Measurements from ENCODE around the gene CDKAL1. TPM values are rescaled to one million over a fixed set of nuclear protein-coding genes. Genes with fewer than 3 reads are reported as not detected.

The CDKAL1 gene
- total RNA-seq, 1 donor = 12.1 TPM

DNA sequence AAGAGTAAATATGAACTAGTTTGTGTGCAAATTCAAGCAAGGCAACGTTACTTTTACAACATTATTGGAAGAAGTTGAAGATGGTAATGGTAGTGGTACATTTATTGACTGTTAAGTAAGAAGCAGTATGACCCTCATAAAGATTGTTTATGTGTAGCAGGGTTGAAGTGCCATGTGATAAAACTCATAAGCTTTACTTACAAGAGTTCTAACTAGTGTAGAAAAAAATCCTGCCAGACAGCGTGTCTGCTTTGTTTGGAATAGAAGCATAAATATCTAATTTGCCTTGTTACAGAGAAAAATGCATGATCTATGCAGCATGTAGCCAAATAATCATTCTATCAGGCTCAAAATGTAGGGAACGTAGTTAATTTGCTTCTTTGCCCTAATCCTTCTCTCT is 608.5 kb downstream of the CDKAL1 start:
- no peak for DNase-seq (ENCODE audit: low read depth in 2 of 3, low spot score in 2 of 3)

DNA sequence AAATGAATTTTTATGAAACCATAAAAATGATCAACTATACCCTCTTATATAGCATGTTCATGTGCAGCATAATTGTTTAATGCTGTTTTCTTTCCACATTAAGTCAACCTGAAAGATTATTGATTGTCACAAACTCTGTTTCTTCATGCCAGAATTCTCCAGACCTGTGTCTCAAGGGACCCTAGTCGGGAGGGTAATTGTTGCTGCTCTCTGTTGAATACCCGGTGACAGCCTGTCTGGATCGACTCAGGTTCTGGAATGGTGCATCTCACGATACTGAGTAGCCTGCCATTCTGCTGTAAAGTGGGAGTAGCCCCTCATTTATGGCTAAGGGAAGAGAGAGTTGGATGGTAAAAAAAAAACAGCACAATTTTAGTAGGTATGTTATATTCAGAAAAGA is 609.4 kb downstream of the CDKAL1 start:
- no peak for DNase-seq (ENCODE audit: low read depth in 2 of 3, low spot score in 2 of 3)

DNA sequence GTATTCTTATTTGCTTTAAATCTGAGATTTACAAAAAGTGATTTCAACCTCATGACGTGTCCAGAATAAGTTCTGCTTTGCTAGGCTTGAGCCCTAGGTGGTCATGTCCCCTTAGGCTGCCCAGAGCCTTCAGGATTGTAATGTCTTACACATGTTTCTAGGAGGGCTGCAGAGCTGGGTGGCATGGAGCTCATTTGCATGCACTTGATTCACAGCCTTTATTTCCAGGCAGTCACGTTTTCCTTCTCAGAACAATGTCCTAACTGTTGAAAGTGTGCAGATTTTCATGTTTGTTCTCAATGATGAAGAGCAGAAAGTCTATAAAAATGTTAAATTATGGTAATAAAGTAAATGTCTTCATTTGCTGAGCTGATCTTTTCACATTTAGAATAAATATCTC is 610.7 kb downstream of the CDKAL1 start:
- DNase-seq (ENCODE audit: low read depth in 2 of 3, low spot score in 2 of 3) = no peak

DNA sequence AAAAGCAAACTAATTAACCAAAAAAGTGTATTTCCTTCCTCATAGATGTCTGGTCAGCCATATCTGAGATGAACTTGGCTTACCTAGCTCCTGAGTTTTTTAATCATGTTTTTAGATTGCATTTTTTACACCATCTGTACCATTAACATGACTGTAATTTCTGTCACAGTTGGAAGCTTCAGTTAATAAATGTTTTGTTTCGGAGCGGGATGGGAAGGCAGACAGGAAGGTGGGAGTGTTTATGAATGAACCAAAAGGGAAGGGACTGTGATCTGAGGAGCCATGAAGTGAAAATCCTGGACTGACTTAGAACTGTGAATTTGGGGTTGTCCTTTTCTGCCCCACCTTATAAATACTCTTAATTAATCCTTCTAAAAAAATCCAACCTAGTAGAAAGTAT is 613.7 kb downstream of the CDKAL1 start:
- DNase-seq (ENCODE audit: low read depth in 2 of 3, low spot score in 2 of 3) = no peak

DNA sequence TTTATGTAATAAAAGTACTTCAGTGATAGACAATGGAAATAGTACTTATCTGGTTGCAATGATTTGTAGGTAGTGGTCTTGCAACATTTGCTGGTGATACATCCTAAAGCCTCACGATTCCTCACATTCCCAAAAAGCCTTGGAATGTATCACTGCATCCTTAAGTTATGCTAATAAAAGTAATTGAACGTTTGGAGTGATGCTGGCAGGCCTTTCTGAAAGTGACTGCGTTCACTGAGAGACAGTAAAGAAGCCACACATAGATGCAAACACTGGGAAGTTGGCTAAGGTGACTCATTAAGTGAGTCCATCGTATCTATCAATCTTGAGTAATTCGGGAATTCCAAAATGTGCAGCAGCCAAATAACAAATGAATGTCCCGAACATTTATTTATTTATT is 615.2 kb downstream of the CDKAL1 start:
- no peak for DNase-seq (ENCODE audit: low read depth in 2 of 3, low spot score in 2 of 3)

DNA sequence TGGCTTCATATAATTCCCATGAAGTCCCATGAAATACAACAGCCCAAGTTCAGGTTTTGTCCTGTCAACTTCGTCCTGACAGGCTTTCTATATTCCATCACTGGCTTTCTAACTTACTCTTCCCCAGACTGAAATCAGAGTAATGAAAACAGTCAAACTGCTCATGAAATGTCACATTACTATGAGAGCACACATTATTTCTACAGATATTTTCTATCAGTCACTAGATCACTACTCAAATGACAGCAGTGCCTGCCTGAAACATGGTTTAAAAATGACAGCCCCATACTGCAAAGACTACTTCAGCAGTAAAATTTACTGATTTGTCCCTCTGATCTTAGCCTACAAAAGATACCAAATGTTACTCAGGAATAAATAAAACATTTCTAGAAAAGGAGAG is 616.4 kb downstream of the CDKAL1 start:
- no peak for DNase-seq (ENCODE audit: low read depth in 2 of 3, low spot score in 2 of 3)

DNA sequence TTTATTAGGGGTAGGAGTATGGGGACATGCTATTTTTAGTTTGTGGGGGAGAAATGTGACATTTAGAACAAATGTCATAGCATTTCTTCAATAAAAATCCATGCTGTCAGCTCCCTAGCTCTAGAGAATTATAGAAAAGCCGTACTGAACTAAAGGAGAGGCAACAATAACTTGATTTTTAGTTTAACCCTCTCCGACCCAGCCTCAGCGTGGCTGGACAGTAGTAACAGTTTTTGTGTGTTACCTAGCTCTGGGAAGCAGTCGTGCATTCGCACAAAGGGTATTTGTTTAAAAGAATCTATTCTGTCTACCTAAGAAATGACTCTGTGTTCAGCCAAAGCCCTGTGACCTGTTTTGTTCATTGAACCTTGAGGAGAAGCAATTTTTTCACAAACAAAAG is 616.9 kb downstream of the CDKAL1 start:
- DNase-seq (ENCODE audit: low read depth in 2 of 3, low spot score in 2 of 3) = no peak

DNA sequence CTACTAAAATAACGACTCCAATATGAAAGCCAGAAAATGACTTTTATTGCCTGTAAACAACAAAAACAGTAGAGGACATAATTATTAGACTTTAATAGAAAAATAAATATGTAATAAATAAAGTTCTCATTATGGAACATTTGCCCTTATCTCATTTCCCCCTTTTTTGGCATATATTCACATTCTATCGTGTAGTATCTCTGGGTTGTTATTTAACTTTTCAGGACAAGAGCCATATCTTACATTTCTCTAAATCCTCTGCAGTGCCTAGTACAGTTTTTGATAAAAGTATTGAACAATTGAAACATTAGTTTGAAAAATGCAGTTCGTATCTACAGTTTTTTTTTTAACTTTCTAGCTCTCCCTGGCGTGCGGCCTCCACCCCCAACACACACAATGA is 617.3 kb downstream of the CDKAL1 start:
- DNase-seq (ENCODE audit: low read depth in 2 of 3, low spot score in 2 of 3) = no peak

DNA sequence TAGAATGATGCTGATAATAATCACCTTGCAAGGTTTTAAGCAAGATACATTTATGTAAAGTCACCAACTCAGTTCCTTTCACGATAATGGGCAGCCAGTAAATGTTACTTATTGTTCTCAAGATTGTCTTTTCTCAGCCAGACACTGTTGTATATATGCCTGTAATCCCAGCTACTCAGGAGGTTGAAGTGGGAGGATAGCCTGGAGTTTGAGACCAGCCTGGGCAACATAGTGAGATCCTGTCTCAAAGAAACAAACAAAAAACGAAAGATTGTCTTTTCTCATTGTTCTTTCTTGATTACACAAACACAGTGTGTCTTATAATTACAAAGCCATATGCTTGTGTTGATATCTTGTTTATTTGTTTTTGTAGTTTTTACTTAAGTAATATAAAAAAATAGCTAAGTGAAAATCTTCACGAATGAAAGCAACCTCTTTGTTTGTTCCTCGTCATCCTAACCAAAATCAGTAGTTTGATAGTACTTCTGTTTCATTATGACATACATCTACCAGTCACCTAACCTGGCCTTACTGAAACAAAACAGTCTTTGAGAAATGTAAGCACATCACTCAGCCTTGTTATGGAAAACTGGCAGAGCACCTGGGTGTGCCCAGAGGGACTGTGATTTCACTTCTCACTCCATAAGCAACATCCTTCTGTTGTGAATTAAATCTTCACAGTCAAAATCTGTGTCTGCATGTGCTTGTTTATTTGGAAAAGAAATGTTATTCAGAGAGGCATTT is 623.1 kb downstream of the CDKAL1 start:
- no peak for DNase-seq (ENCODE audit: low read depth in 2 of 3, low spot score in 2 of 3)

DNA sequence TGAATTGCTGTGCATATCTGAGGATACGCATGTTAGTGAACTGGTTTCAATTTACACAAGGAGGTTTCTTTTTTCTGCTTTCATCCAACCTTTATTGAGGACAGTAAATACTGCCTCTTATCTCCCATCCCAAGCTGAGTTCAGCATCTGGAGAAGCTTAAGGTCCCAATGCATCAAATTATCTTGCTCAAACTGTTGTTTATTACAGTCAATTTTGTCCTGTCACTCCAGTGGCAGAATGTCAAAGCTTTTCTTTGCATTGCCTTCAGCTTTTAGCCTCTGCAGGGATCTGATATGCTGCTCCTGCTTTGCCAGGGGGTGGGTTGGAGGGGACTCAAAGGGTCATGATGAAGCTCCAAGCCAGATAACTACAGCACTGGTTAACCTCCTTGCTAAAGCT is 623.9 kb downstream of the CDKAL1 start:
- no peak for DNase-seq (ENCODE audit: low read depth in 2 of 3, low spot score in 2 of 3)

DNA sequence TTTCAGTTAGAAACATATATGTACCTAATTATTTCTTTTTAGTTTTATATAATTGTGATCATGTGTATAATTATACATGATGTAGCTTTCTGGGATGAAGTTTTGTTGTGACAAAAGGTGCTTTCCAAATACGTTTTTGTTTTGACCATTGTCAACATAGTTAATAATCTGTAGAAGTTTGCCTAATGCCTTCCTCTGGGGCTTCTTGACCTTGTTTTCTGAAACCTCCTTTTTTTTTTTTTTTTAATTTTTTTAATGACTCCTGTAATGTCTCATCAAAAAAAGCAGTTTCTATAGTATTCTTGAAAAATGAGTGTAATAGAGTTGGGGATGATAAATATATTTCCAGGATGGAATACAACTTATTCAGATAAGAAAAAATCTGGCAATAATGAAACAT is 624.6 kb downstream of the CDKAL1 start:
- DNase-seq (ENCODE audit: low read depth in 2 of 3, low spot score in 2 of 3) = no peak

DNA sequence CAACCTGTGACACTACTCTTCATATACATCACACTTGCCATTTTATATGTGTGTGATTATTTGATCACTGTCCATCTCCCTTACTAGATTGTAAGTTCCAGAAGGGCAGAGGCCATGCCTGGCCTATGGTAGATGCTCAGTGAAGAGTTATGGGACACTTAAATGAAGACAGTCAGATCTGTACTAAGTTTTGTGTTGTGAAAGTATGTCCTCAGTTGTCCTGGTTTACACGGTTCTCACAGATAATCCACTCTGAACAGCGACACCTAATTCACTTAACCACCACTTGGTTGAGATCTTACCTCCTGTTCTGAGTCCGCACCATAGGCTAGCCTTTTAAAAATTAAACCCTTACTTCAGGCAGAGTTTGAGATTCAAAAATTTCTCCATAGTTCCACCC is 625.2 kb downstream of the CDKAL1 start:
- no peak for DNase-seq (ENCODE audit: low read depth in 2 of 3, low spot score in 2 of 3)

DNA sequence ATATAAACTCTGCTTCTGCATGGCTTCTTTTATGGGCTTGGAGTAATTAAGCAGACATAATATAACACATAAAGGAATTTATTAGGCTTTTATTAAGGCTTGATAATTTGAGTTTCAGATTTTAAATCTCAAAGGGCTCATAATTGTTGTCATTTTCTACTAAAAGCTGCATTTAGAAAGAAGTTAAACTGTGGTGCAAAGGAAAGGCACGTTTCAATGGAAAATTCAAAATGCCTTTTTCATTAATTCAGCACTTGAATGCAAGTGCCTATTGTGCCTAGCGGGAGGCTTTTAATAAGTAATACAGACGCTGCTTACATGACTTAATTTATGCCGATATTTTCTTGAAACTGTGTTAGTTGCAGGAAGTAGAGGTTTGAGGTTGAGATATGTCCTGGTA is 627.5 kb downstream of the CDKAL1 start:
- DNase-seq (ENCODE audit: low read depth in 2 of 3, low spot score in 2 of 3) = no peak

DNA sequence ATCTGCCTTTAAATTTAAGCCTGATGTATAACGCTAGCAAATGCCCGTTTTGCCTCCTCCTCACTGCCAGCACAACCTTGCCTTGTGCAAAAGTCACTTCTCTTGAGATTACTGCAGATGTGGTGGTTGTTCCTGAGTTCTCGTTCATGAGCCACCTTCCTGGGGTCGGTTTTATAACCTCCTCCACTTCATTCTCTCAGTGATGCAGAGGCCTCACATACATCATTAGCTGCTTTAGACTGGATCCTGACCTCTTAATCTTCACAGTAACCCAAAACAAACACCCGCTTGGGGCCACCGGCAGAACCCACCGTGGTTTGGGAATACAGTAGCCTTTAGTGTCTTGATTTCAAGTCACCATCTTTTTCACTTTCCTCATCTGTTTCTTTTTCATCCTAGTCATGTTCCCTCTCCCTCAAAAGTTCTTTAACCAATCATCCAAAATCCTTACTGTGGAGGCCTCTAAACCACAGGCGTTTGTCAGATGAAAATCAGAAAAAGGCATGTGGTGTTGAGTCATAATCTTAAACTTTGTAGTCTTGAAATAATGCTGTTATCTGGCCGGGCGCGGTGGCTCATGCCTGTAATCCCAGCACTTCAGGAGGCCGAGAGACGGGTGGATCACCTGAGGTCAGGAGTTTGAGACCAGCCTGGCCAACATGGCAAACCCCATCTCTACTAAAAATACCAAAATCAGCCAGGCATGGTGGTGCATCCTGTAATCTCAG is 629.0 kb downstream of the CDKAL1 start:
- no peak for DNase-seq (ENCODE audit: low read depth in 2 of 3, low spot score in 2 of 3)

DNA sequence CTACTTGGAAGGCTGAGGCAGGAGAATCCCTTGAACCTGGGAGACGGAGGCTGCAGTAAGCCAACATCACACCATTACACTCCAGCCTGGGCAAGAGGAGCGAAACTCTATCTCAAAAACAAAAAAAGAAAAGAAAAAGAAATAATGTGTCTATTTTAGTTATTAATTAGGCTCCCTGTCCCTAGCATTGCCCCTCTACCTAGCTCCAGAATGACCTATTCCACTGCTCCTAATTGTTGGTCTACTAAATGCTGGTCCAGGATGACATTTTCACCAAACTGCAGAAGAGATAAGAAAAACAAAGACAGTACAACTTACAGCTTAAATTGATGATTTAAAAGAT is 629.6 kb downstream of the CDKAL1 start:
- DNase-seq (ENCODE audit: low read depth in 2 of 3, low spot score in 2 of 3) = no peak

DNA sequence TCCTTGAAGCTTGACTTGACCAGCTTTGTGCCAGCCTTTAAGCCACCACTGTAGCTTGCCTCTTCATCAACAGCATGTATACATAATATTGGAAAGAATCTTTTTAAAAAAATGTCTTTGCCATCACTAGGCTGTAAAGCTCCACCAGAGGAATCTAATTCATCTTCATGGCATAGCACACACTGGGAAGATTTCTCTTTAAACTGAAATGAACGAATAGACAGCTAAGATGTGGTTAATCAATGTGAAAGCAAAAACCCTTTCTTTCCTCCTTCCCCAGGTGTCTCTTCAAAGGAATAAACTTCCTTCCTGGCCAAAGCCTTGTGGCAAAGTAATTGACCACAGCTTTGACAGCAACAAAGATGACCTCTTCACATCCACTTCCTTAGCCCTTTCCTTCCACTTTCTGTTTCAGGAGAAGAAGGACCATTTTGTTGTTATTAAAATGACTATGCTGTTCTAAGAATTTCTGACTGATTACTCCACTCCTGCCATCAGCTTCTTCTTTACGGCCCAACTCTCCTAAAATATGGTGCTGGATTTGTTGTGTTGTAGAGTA is 630.6 kb downstream of the CDKAL1 start:
- peak in 1 of 3 donors; percentile 42 for DNase-seq (ENCODE audit: low read depth in 2 of 3, low spot score in 2 of 3)

DNA sequence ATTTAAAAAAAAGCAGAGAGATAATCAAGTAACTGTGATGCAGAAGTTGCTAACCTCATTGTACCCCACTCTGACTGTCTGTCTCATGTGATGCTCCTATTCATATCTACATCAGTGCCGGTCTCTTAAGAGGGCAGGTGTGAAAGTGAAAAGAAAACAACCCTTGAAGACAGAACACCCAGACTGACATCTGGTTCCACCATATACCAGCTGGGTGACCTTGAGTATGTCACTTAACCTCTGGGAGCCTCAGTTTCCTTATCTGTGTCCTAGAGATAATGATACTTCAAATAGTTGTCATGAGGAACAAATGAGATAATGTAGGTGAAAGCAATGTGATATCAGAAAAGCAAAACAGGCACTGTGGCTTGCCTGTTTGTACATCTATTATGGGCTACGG is 632.5 kb downstream of the CDKAL1 start:
- no peak for DNase-seq (ENCODE audit: low read depth in 2 of 3, low spot score in 2 of 3)

DNA sequence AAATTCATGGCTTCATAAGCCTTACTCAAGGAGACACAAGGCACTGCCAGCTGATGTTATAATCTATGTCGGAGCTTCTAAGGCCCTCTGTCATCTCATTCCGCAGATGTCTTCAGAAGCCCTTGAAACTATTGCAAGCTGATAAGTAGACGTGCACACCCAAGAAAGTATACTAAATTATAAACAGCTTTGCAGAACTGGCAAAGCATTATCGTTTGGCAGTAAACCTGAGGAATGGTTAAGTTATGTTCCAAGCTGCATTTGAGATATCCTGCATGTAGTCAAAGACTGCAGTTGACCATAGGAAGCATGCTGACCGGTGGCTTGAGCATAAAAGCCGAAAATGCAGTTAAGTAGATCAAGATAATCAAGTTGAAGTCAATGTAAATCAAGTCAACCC is 633.5 kb downstream of the CDKAL1 start:
- DNase-seq (ENCODE audit: low read depth in 2 of 3, low spot score in 2 of 3) = no peak

DNA sequence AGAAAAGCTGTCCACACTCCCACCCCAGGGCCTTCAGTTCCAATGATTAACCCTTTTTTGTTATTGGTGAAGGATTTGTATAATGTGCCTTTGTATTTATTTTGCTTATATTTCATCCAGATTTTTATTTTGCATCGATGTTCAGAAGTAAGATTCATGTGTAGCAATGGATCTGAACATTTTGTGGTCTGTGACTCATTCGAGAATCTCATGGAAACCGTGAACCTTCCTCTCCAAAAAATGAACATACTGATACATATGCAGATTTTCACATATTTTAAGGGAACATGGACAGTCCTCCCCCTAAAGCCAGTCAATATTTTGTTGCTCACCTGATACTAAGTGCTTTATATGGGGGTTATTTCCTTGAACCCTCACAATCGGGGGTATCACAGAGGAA is 637.5 kb downstream of the CDKAL1 start:
- no peak for DNase-seq (ENCODE audit: low read depth in 2 of 3, low spot score in 2 of 3)

DNA sequence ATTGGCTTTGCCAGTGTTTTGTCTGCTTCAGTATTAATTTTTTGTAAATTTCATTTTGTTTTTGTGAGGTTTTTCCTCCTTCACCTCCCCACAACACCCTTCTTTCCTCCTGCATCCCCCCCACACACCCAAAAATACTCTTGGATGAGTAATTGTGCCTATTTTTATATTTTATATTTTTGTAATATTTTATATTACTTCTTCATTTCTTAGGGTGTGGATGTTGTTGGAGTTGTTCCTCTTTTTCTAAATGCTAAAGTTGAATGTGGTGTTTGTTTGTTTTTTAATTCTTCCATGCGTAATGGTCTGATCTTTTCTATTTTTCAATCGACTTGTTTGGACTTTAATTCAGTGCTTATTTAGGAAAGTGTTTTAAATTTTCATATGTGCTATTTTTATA is 638.8 kb downstream of the CDKAL1 start:
- no peak for DNase-seq (ENCODE audit: low read depth in 2 of 3, low spot score in 2 of 3)

DNA sequence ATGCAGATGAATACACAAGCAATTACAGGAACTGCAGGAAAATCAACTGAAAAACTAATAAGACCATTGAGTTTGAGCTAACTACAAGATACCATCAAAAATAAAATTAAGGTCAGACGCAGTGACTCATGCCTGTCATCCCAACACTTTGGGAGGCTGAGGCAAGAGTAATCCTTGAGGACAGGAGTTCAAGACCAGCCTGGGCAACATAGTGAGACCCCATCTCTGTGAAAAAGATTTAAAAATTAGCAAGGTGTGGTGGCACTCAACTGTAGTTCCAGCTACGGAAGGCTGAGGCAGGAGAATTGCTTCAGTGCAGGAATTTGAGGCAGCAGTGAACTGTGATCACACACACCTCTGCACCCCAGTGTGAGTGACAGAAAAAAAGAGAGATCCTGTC is 639.4 kb downstream of the CDKAL1 start:
- DNase-seq (ENCODE audit: low read depth in 2 of 3, low spot score in 2 of 3) = no peak

DNA sequence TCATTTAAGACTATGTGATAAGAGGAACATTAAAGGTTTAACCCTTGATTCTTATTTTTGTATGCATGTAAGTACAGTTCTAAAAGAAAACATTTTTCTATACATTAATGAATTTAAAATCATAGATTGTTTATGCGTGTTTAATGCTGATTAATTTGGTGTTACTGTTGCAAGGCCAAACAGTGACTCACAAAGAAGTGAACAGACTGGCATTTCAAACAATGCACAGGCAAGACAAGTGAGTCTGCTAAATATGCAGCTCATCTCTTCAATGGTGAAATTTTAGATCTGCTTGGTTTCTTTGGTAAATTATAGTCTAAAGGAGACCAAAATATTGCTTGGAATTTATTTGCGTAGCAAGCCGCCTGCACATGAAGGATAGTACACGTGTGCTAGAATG is 641.9 kb downstream of the CDKAL1 start:
- no peak for DNase-seq (ENCODE audit: low read depth in 2 of 3, low spot score in 2 of 3)

All from hematopoietic multipotent progenitor cell (in vitro differentiated cells).